T-helper 9 cell (primary cell): ENCODE measurements around the gene SERPINB6.
A peak's percentile ranks its signal among the peaks of the same experiment; 100 is the strongest.

Experiments used
- DNase-seq: peaks from one replicate; pipeline ENCODE4 v3.0.0-alpha.2; 2020

The SERPINB6 gene

GRCh38 chr6:2999618-3000557, 28.5 kb upstream of the SERPINB6 start, which contains the start of gene NQO2:
NQO2 (plus strand) TSS chr6:2999894; CDS start chr6:3006553, 6,659 bp downstream.
- DNase-seq, result peak; percentile 90

GRCh38 chr6:2998998-2999617, 27.7 kb upstream of the SERPINB6 start:
- DNase-seq, result no peak

- peak; percentile 14 for DNase-seq
Measured at GRCh38 chr6:2998249-2998997, 27.1 kb upstream of the SERPINB6 start.

GRCh38 chr6:2993755-2994317, 22.5 kb upstream of the SERPINB6 start:
- no peak for DNase-seq

- DNase-seq, result no peak
Measured at GRCh38 chr6:2992330-2992979, 21.1 kb upstream of the SERPINB6 start.

- no peak for DNase-seq
Measured at GRCh38 chr6:2990932-2991506, 19.7 kb upstream of the SERPINB6 start.

GRCh38 chr6:2990248-2990931, 19.0 kb upstream of the SERPINB6 start:
- DNase-seq, result no peak

- DNase-seq, result peak; percentile 50
Measured at GRCh38 chr6:2989332-2990247, 18.2 kb upstream of the SERPINB6 start.

GRCh38 chr6:2988426-2989331, 17.3 kb upstream of the SERPINB6 start:
- DNase-seq, result peak; percentile 65

- DNase-seq, result no peak
Measured at GRCh38 chr6:2988094-2988425, 16.7 kb upstream of the SERPINB6 start.

- DNase-seq, result no peak
Measured at GRCh38 chr6:2986722-2987221, 15.4 kb upstream of the SERPINB6 start.

- DNase-seq, result no peak
Measured at GRCh38 chr6:2984738-2985406, 13.5 kb upstream of the SERPINB6 start.

GRCh38 chr6:2982426-2983117, 11.2 kb upstream of the SERPINB6 start:
- no peak for DNase-seq

- no peak for DNase-seq
Measured at GRCh38 chr6:2980465-2980855, 9.1 kb upstream of the SERPINB6 start.

GRCh38 chr6:2979819-2980464, 8.6 kb upstream of the SERPINB6 start:
- no peak for DNase-seq

- DNase-seq, result no peak
Measured at GRCh38 chr6:2978923-2979322, 7.6 kb upstream of the SERPINB6 start.
